Mesenchymal stem cell (in vitro differentiated cells and primary cell): ENCODE measurements around the gene RASGRF2.
A peak's percentile ranks its signal among the peaks of the same experiment; 100 is the strongest.

Experiments
- DNase-seq: peaks from one replicate; pipeline ENCODE4 v3.0.0-alpha.2; 2013
- H2AFZ ChIP-seq: one replicate; pipeline ENCODE4 v1.6.1; 2013; ENCODE audit warnings: low read depth, mild to moderate bottlenecking, control low read depth, inconsistent platforms, low read length, moderate library complexity
- H2AK5ac ChIP-seq: 2 replicates; pipeline ENCODE4 v1.6.1; 2013; ENCODE audit warnings: low read length, moderate library complexity, mild to moderate bottlenecking, inconsistent platforms; ENCODE audit not compliant: severe bottlenecking
- H2BK120ac ChIP-seq: one replicate; pipeline ENCODE4 v1.6.1; 2013; ENCODE audit warnings: low read depth, mild to moderate bottlenecking, inconsistent platforms, low read length, moderate library complexity
- H2BK12ac ChIP-seq, 2 experiments: one replicate each; pipeline ENCODE4 v1.6.1; 2013; ENCODE audit warnings: inconsistent platforms in 2 of 2, low read length in 2 of 2, mild to moderate bottlenecking in 2 of 2, moderate library complexity in 2 of 2, control low read depth in 1 of 2
- H2BK15ac ChIP-seq: one replicate; pipeline ENCODE4 v1.6.1; 2013; ENCODE audit warnings: mild to moderate bottlenecking, low read depth, inconsistent platforms; ENCODE audit not compliant: poor library complexity, severe bottlenecking
- H2BK5ac ChIP-seq: 2 replicates; pipeline ENCODE4 v1.6.1; 2013; ENCODE audit warnings: low read depth, mild to moderate bottlenecking, low read length, control low read depth, inconsistent platforms; ENCODE audit not compliant: poor library complexity, severe bottlenecking
- H3K14ac ChIP-seq, 2 experiments: one replicate each; pipeline ENCODE4 v1.6.1; 2013; ENCODE audit warnings: inconsistent platforms in 2 of 2, low read length in 2 of 2, control low read depth in 1 of 2, mild to moderate bottlenecking in 1 of 2, moderate library complexity in 1 of 2
- H3K18ac ChIP-seq, 2 experiments: one replicate each; pipeline ENCODE4 v1.6.1; 2013; ENCODE audit warnings: inconsistent platforms in 2 of 2, low read length in 2 of 2, control low read depth in 1 of 2, low read depth in 1 of 2, mild to moderate bottlenecking in 1 of 2
- H3K23ac ChIP-seq, 2 experiments: one replicate each; pipeline ENCODE4 v1.6.1; 2013; ENCODE audit warnings: inconsistent platforms in 2 of 2, low read length in 2 of 2, mild to moderate bottlenecking in 2 of 2, moderate library complexity in 2 of 2, control low read depth in 1 of 2
- H3K27ac ChIP-seq: 2 replicates; pipeline ENCODE4 v1.5.1; 2013; ENCODE audit warnings: mild to moderate bottlenecking, moderate library complexity, low read length, control low read depth, inconsistent platforms; ENCODE audit not compliant: poor library complexity, severe bottlenecking
- H3K27me3 ChIP-seq, 2 experiments: 2 replicates each; pipeline versions ENCODE4 v1.6.1 to v1.7.0; 2013; ENCODE audit warnings: low read length in 2 of 2, mild to moderate bottlenecking in 2 of 2, moderate library complexity in 2 of 2, control low read depth in 1 of 2, inconsistent platforms in 1 of 2; ENCODE audit not compliant: control insufficient read depth in 1 of 2, insufficient read depth in 1 of 2
- H3K36me3 ChIP-seq, 2 experiments: 2 replicates each; pipeline versions ENCODE4 v1.6.1 to v1.7.0; 2013; ENCODE audit warnings: low read length in 2 of 2, control low read depth in 1 of 2, inconsistent platforms in 1 of 2, low read depth in 1 of 2, mild to moderate bottlenecking in 1 of 2; ENCODE audit not compliant: insufficient read depth in 2 of 2, control insufficient read depth in 1 of 2
- H3K4ac ChIP-seq, 2 experiments: one replicate each; pipeline ENCODE4 v1.6.1; 2013; ENCODE audit warnings: inconsistent platforms in 2 of 2, low read length in 2 of 2, mild to moderate bottlenecking in 2 of 2, moderate library complexity in 2 of 2, control low read depth in 1 of 2, low read depth in 1 of 2
- H3K4me1 ChIP-seq: 2 replicates; pipeline ENCODE4 v1.6.1; 2013; ENCODE audit warnings: low read depth, low read length, control low read depth; ENCODE audit not compliant: control insufficient read depth, insufficient read depth
- H3K4me2 ChIP-seq: 2 replicates; pipeline ENCODE4 v1.6.1; 2013; ENCODE audit warnings: low read length, mild to moderate bottlenecking, inconsistent platforms; ENCODE audit not compliant: poor library complexity, severe bottlenecking
- H3K4me3 ChIP-seq, 2 experiments: 2 replicates each; pipeline versions ENCODE4 v1.5.1 to v1.7.0; 2013; ENCODE audit warnings: low read length in 2 of 2, mild to moderate bottlenecking in 2 of 2, control low read depth in 1 of 2, low read depth in 1 of 2; ENCODE audit not compliant: insufficient read depth in 1 of 2
- H3K79me1 ChIP-seq: replicated peaks from 2 replicates; pipeline ENCODE4 v1.6.1; 2013; ENCODE audit warnings: mild to moderate bottlenecking, control low read depth, low read length, inconsistent platforms; ENCODE audit not compliant: poor library complexity, severe bottlenecking
- H3K9ac ChIP-seq: 2 replicates; pipeline ENCODE4 v1.7.0; 2013; ENCODE audit warnings: mild to moderate bottlenecking, low read length, moderate library complexity
- H3K9me3 ChIP-seq: 2 replicates; pipeline ENCODE4 v1.7.0; 2013; ENCODE audit warnings: mild to moderate bottlenecking, low read length; ENCODE audit not compliant: control insufficient read depth
- H4K8ac ChIP-seq: one replicate; pipeline ENCODE4 v1.6.1; 2013; ENCODE audit warnings: inconsistent platforms, mild to moderate bottlenecking, low read length, moderate library complexity
- H4K91ac ChIP-seq: one replicate; pipeline ENCODE4 v1.6.1; 2013; ENCODE audit warnings: mild to moderate bottlenecking, low read length, inconsistent platforms
- WGBS: methylation state at CpG from one replicate; pipeline ENCODE4 v1.1.7; 2013; ENCODE audit warnings: mixed read lengths; 5-methylcytosine and 5-hydroxymethylcytosine counted together

The RASGRF2 gene

DNA sequence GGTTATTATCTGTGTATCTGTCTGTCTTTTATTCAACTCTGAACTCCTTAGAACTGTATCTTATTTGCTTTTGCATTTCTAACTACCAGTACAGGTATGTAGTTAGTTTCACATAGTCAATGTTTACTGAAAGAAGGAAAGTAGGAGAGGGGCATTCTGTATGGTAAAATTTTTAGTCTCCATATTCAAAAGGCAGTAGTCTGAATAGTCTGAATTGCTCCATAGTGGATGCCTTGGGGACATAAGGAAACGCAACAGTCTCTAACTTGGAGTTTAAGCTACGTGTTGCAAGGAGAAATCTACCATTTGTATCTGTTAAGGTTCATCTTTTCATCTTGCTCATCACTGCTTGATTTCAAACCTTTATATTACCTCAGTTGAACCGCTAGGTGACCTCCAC is 26.2 kb downstream of the RASGRF2 start:
- H3K23ac ChIP-seq, result no peak overlapping the region
- no peak overlapping the region for H2BK15ac ChIP-seq
- 79% methylated on average over 3 of the region's 3 CpGs for WGBS

DNA sequence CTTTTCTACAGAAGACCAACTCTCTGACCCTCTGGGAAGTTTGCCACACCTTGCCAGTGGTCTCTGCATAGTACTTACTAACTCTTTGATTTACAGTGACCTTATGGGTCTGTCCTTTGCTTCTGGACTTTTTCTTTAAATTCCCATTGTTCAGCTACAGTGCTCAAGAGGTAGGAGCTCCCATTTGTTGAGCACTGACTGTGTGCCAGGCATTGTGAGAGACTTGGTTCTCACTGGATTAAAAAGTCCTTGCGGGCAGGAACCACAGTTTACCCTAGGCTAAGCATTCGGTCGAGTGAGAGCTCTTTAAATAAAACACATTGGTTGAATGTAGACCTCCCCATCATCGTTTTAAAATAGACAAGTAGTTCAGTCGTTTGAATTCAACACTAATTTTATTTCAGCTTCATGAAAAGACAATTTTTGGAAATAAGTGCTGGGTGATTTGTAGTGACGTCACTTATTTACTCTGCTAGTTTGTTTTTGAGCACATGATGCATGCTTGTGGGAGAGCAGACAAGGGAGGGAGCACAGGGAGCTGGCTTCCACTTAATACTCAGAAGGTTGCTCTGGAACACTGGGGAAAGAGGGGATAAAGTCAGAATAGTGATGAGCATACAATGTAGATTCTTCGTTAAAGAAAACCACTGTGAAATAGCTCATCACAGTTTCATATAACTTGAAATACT is 27.1 kb downstream of the RASGRF2 start:
- Histone ChIP-seq H3K4me3 (no peak overlapping the region), H2AFZ (no peak overlapping the region), H3K18ac (peak overlapping the region in 1 of 2 experiments; percentile 30), H4K91ac (no peak overlapping the region), H3K36me3 (no peaks in the 10 kb centered on the region), H3K23ac (no peak overlapping the region), H2BK12ac (no peak overlapping the region), H4K8ac (no peak overlapping the region), H3K27ac (no peak overlapping the region), H2BK5ac (no peak overlapping the region), H3K79me1 (no peaks in the 10 kb centered on the region), H3K4me1 (no peaks in the 10 kb centered on the region), H3K9ac (no peak overlapping the region), H3K27me3 (peaks cover 0 to 3% of the 10 kb centered on the region in 2 experiments), H3K4me2 (no peak overlapping the region), H3K9me3 (no peaks in the 10 kb centered on the region), H2AK5ac (no peak overlapping the region), H3K4ac (peak overlapping the region in 1 of 2 experiments; percentile 41), H2BK15ac (no peak overlapping the region), H3K14ac (no peak overlapping the region), H2BK120ac (no peak overlapping the region)
- WGBS, result 91% methylated on average over 5 of the region's 7 CpGs
- DNase-seq, result peak; percentile 45

More for the DNA sequence above, 26.2 kb downstream of the RASGRF2 start:
- Histone ChIP-seq H3K4ac (no peak overlapping the region), H2BK120ac (no peak overlapping the region), H3K27ac (no peak overlapping the region), H3K4me3 (no peak overlapping the region), H3K18ac (no peak overlapping the region), H3K4me2 (no peak overlapping the region), H3K9ac (no peak overlapping the region), H3K79me1 (no peaks in the 10 kb centered on the region), H2AFZ (no peak overlapping the region), H4K8ac (no peak overlapping the region), H2AK5ac (no peak overlapping the region), H2BK5ac (no peak overlapping the region), H3K9me3 (no peaks in the 10 kb centered on the region), H3K36me3 (no peaks in the 10 kb centered on the region), H3K27me3 (peaks cover 0 to 3% of the 10 kb centered on the region in 2 experiments), H3K14ac (no peak overlapping the region), H3K4me1 (no peaks in the 10 kb centered on the region), H4K91ac (no peak overlapping the region), H2BK12ac (no peak overlapping the region)
- DNase-seq, result no peak

DNA sequence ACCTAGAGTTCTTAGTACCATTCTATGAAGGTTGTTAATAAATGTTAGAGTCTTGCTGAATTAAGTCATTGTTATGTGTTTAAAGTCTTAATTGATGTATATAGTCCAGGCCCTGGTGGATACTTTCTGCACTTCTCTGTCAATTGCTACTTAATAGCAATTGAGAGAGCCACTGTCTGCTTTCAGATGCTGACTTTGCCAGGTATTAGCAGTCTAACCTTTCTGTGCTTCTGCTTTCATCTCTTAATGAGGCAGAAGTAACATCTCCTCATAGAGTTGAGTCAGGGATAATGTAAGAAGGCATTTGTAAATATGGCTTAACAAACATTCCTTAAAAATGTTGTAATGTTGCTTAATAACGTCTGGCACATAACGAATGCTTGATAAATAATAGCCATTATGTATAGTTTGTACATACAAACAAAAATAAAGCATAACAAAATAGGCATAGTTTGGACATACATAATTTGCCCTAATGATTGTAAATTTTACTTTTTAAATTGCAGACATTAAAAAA is 28.3 kb downstream of the RASGRF2 start:
- H3K4me1 ChIP-seq, result no peaks in the 10 kb centered on the region
- no peak overlapping the region for H3K4ac ChIP-seq
- no peak overlapping the region for H2BK15ac ChIP-seq
- no peak overlapping the region for H2BK5ac ChIP-seq
- H3K27me3 ChIP-seq, result peaks cover 0 to 3% of the 10 kb centered on the region in 2 experiments
- no CpG with 5 or more reads among the region's 2 CpGs for WGBS
- H3K9me3 ChIP-seq, result no peaks in the 10 kb centered on the region
- no peak overlapping the region for H3K9ac ChIP-seq
- no peak overlapping the region for H3K4me3 ChIP-seq
- no peak overlapping the region for H3K23ac ChIP-seq
- H3K79me1 ChIP-seq, result no peaks in the 10 kb centered on the region
- H3K4me2 ChIP-seq, result no peak overlapping the region
- H2AK5ac ChIP-seq, result no peak overlapping the region
- no peak overlapping the region for H4K91ac ChIP-seq
- no peak overlapping the region for H2BK120ac ChIP-seq
- H3K36me3 ChIP-seq, result no peaks in the 10 kb centered on the region
- peak; percentile 50 for DNase-seq
- H3K18ac ChIP-seq, result no peak overlapping the region
- no peak overlapping the region for H3K27ac ChIP-seq
- H4K8ac ChIP-seq, result no peak overlapping the region
- no peak overlapping the region for H2BK12ac ChIP-seq
- H2AFZ ChIP-seq, result no peak overlapping the region
- H3K14ac ChIP-seq, result no peak overlapping the region

DNA sequence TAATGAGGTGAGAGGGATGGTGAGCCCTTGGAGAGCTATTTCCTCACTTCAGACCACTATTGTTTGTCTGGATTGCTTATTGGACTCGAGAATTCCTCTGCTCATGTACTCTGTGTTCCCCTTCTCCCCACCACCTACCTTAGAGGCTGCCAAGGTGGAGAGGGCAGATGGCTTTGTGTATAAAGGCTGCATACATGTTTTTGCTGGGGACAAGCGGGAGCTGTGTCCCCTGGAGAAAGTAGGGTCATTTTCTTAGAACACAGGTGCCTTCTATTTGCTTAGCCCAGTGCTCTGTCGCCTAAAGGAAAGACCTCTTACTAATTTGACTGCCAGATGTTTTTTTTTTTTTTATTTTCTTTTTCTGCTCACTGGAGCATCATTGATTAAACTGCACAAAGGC is 29.7 kb downstream of the RASGRF2 start:
- Histone ChIP-seq H2BK5ac (no peak overlapping the region), H2AK5ac (no peak overlapping the region), H2AFZ (no peak overlapping the region), H3K14ac (no peak overlapping the region), H4K91ac (no peak overlapping the region), H2BK15ac (no peak overlapping the region), H3K18ac (peak overlapping the region in 1 of 2 experiments; percentile 11), H3K4me3 (no peak overlapping the region), H4K8ac (no peak overlapping the region), H3K4ac (no peak overlapping the region), H3K27ac (no peak overlapping the region), H3K9ac (no peak overlapping the region), H3K79me1 (no peaks in the 10 kb centered on the region), H2BK12ac (no peak overlapping the region), H3K9me3 (no peaks in the 10 kb centered on the region), H2BK120ac (no peak overlapping the region), H3K36me3 (no peaks in the 10 kb centered on the region), H3K27me3 (peaks cover 0 to 3% of the 10 kb centered on the region in 2 experiments), H3K23ac (no peak overlapping the region), H3K4me1 (no peaks in the 10 kb centered on the region), H3K4me2 (no peak overlapping the region)
- WGBS, result 83% methylated on average over 2 of the region's 3 CpGs
- DNase-seq, result no peak
